ENCODE data around the gene CYP19A1.

Gene CYP19A1

DNA sequence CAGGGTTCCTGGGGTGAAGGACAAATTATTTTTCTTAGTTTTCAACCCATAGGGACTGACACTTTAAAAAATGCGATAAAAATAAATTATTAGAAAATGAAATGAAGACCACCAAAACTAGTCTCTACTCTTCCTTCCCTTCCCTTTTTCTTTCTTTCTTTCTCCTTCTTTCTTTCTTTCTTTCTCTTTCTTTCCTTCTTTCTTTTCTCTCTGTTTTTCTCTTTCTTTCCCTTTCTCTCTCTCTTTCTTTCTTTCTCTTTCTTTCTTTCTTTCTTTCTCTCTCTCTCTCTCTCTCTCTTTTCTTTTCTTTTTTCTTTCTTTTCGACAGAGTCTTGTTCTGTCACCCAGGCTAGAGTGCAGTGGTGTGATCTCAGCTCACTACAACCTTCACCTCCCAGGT is 144.4 kb downstream of the CYP19A1 start:
- H3K27me3 ChIP-seq, result no peaks in the 10 kb centered on the region
- TF ChIP-seq, protein P1, sequence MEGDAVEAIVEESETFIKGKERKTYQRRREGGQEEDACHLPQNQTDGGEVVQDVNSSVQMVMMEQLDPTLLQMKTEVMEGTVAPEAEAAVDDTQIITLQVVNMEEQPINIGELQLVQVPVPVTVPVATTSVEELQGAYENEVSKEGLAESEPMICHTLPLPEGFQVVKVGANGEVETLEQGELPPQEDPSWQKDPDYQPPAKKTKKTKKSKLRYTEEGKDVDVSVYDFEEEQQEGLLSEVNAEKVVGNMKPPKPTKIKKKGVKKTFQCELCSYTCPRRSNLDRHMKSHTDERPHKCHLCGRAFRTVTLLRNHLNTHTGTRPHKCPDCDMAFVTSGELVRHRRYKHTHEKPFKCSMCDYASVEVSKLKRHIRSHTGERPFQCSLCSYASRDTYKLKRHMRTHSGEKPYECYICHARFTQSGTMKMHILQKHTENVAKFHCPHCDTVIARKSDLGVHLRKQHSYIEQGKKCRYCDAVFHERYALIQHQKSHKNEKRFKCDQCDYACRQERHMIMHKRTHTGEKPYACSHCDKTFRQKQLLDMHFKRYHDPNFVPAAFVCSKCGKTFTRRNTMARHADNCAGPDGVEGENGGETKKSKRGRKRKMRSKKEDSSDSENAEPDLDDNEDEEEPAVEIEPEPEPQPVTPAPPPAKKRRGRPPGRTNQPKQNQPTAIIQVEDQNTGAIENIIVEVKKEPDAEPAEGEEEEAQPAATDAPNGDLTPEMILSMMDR (IDR thresholded peaks at IDR 0.05), result no peak
- H3K27ac ChIP-seq, result no peak overlapping the region
- H3K4me3 ChIP-seq (ENCODE audit: low read depth in 1 of 2, low read length in 1 of 2), result no peak overlapping the region
- no peaks in the 10 kb centered on the region for H3K36me3 ChIP-seq
- H3K9me3 ChIP-seq, result no peaks in the 10 kb centered on the region
- peaks cover 47 to 48% of the 10 kb centered on the region in 2 experiments for H3K4me1 ChIP-seq (ENCODE audit: control insufficient read depth in 1 of 2, insufficient read depth in 1 of 2, low read depth in 1 of 2, low read length in 1 of 2)

DNA sequence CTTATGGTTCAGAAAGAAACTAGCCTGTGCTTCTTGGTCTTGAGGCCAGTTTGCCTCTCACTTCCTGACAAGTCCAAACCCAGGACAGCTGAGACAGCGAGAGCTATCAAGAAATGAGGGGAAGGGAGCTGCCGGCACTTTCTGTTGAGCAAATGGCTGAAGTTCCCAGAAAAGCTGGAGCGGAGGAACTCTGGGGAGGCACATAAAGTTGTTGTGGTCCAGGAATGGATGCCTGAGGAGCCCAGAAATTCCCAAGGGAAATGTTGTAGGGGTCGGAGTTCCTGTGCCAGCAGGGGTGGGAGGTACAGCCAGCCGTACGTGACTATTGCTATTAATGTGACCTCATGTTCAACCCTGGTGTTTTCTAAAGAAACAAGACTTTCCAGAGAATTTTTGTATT is 144.9 kb downstream of the CYP19A1 start:
- Histone ChIP-seq H3K4me3 (ENCODE audit: low read depth in 1 of 2, low read length in 1 of 2) (no peak overlapping the region), H3K9me3 (no peaks in the 10 kb centered on the region), H3K27me3 (no peaks in the 10 kb centered on the region), H3K36me3 (no peaks in the 10 kb centered on the region), H3K27ac (no peak overlapping the region), H3K4me1 (ENCODE audit: control insufficient read depth in 1 of 2, insufficient read depth in 1 of 2, low read depth in 1 of 2, low read length in 1 of 2) (peaks cover 52% of the 10 kb centered on the region in 2 experiments)
- TF ChIP-seq, protein P1 (IDR thresholded peaks at IDR 0.05), result no peak

DNA sequence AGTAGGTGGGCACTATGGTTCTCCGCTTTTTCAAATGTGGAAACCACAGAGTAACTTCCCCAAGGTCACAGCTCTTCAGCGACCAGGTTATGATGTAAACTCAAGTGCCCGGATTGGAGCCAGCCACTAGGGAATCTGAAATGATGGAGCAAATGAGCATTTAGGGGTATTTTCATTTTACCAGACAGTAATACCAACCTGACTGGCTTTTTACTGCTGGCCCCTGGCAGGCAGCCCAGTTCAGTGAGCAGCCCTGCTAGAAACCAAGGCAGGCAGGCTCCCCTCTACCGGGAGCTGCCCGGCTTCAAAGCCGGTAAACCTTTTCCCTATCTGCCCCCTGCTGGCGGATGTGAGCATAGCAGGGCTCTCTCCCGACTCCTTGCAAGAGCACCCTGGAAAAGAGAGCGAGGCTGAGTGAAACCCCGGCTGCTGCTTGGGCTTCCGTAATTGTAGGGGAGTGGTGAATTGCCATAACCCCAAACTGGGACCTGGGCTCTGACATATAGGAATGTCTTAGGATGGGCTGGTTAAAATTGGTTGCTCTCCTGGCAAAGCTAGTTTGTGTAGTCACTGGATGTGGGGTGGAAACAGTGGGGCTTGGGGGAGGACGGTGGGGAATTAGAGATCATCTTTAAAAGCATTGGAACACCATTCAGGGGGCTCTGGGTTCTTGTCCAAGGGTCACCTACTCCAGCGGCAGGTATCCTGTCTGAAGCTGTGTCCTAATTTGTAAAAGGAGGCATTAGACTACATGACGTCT is 145.7 kb downstream of the CYP19A1 start:
- TF ChIP-seq, protein P1 (IDR thresholded peaks at IDR 0.05), result peak; percentile 97
- H3K4me1 ChIP-seq (ENCODE audit: control insufficient read depth in 1 of 2, insufficient read depth in 1 of 2, low read depth in 1 of 2, low read length in 1 of 2), result peaks cover 60 to 61% of the 10 kb centered on the region in 2 experiments
- H3K9me3 ChIP-seq, result no peaks in the 10 kb centered on the region
- no peaks in the 10 kb centered on the region for H3K27me3 ChIP-seq
- H3K4me3 ChIP-seq (ENCODE audit: low read depth in 1 of 2, low read length in 1 of 2), result peak overlapping the region; percentile 40 to 50
- H3K27ac ChIP-seq, result peak overlapping the region; percentile 83
- H3K36me3 ChIP-seq, result no peaks in the 10 kb centered on the region

DNA sequence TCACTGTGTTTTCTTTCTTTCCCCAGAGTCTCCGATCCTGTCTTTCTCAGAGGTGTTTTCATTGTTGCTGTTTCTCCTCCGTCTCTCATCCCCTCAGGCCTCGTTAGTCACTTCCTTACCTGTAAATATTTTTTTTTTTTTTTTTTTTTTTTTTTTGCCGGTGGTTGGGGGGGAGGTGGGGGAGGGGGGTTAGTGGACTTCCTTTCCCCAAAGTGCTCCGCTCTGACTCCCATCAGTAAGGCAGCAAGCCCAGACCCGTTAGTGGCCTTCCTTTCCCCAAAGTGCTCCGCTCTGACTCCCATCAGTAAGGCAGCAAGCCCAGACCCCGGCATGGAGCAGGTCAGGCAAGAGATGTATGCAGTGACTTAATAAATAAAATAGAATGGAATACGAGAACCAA is 146.6 kb downstream of the CYP19A1 start:
- no peaks in the 10 kb centered on the region for H3K9me3 ChIP-seq
- H3K36me3 ChIP-seq, result no peaks in the 10 kb centered on the region
- peak overlapping the region; percentile 83 for H3K27ac ChIP-seq
- TF ChIP-seq, protein P1 (IDR thresholded peaks at IDR 0.05), result no peak
- peaks cover 69 to 70% of the 10 kb centered on the region in 2 experiments for H3K4me1 ChIP-seq (ENCODE audit: control insufficient read depth in 1 of 2, insufficient read depth in 1 of 2, low read depth in 1 of 2, low read length in 1 of 2)
- H3K27me3 ChIP-seq, result no peaks in the 10 kb centered on the region
- H3K4me3 ChIP-seq (ENCODE audit: low read depth in 1 of 2, low read length in 1 of 2), result no peak overlapping the region

DNA sequence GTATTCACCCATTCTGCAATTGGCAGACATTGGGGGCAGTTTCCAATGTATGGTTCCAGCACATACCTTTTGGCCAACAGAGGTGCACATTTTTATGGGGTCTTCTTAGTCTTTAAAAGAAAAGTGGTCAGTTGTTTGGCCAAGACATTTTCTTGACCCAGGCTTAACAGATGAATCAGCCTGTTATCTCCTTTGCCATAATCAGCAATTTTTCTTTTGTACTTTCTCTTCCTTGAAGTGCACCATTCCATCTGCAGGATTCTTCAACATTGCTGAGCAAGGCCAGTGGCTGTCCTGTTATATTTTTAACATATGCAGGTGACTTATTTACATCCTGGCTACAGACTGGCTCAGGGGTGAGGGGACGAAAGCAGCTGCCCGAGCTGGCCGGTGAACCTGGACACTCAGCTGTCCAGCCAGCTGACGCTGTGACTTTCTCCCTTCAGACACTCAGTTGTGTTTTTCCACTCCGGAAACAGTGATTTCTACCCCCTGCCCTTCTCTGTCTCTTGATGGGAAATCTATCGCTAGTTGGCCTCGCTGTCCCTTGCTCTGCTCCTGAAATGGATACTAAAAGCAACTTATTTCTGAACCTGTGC is 147.2 kb downstream of the CYP19A1 start:
- TF ChIP-seq, protein P1 (IDR thresholded peaks at IDR 0.05), result no peak
- no peaks in the 10 kb centered on the region for H3K9me3 ChIP-seq
- H3K4me1 ChIP-seq (ENCODE audit: control insufficient read depth in 1 of 2, insufficient read depth in 1 of 2, low read depth in 1 of 2, low read length in 1 of 2), result peaks cover 75 to 76% of the 10 kb centered on the region in 2 experiments
- H3K36me3 ChIP-seq, result no peaks in the 10 kb centered on the region
- no peak overlapping the region for H3K4me3 ChIP-seq (ENCODE audit: low read depth in 1 of 2, low read length in 1 of 2)
- no peaks in the 10 kb centered on the region for H3K27me3 ChIP-seq
- peak overlapping the region; percentile 83 for H3K27ac ChIP-seq

All from neutrophil (primary cell).